Amniotic stem cell (primary cell): ENCODE results near the gene NPAS3.
A peak's percentile ranks its signal among the peaks of the same experiment; 100 is the strongest.

ENCODE experiments used
- DNase-seq: peaks from one replicate; lab custom pipeline; 2025; lab: John Stamatoyannopoulos, UW

The NPAS3 gene

GRCh38 chr14:33016613-33017012, 77.9 kb downstream of the NPAS3 start:
- DNase-seq: no peak

GRCh38 chr14:33017016-33017415, 78.3 kb downstream of the NPAS3 start:
- DNase-seq: no peak

GRCh38 chr14:33019346-33019745, 80.7 kb downstream of the NPAS3 start:
- DNase-seq: no peak

GRCh38 chr14:33026850-33027430, 88.3 kb downstream of the NPAS3 start:
- DNase-seq: peak; percentile 4

- DNase-seq: no peak
These were observed 90.8 kb downstream of the NPAS3 start for GRCh38 chr14:33029511-33029910.

- DNase-seq: no peak
These were observed 91.7 kb downstream of the NPAS3 start for GRCh38 chr14:33030386-33030785.

GRCh38 chr14:33035416-33036194, 96.9 kb downstream of the NPAS3 start:
- no peak for DNase-seq

- DNase-seq: no peak
These were observed 100.6 kb downstream of the NPAS3 start for GRCh38 chr14:33039311-33039710.

- DNase-seq: no peak
These were observed 101.9 kb downstream of the NPAS3 start for GRCh38 chr14:33040372-33041140.

- no peak for DNase-seq
These were observed 103.9 kb downstream of the NPAS3 start for GRCh38 chr14:33042591-33042990.

GRCh38 chr14:33045760-33046159, 107.1 kb downstream of the NPAS3 start:
- DNase-seq: no peak

- DNase-seq: no peak
These were observed 114.3 kb downstream of the NPAS3 start for GRCh38 chr14:33052943-33053342.

GRCh38 chr14:33056213-33056612, 117.5 kb downstream of the NPAS3 start:
- no peak for DNase-seq

GRCh38 chr14:33057585-33057984, 118.9 kb downstream of the NPAS3 start:
- no peak for DNase-seq

- no peak for DNase-seq
These were observed 123.1 kb downstream of the NPAS3 start for GRCh38 chr14:33061667-33062325.

GRCh38 chr14:33062476-33062875, 123.8 kb downstream of the NPAS3 start:
- no peak for DNase-seq

GRCh38 chr14:33062881-33063280, 124.2 kb downstream of the NPAS3 start:
- no peak for DNase-seq

GRCh38 chr14:33063521-33063920, 124.8 kb downstream of the NPAS3 start:
- no peak for DNase-seq

- DNase-seq: no peak
These were observed 127.0 kb downstream of the NPAS3 start for GRCh38 chr14:33065634-33066033.

GRCh38 chr14:33068040-33068439, 129.4 kb downstream of the NPAS3 start:
- DNase-seq: no peak

- no peak for DNase-seq
These were observed 129.9 kb downstream of the NPAS3 start for GRCh38 chr14:33068626-33069025.

GRCh38 chr14:33070475-33070874, 131.8 kb downstream of the NPAS3 start:
- no peak for DNase-seq
